Caco-2 (cell line): ENCODE measurements around the gene CAPN11. TPM values are rescaled to one million over a fixed set of nuclear protein-coding genes. Genes with fewer than 3 reads are reported as not detected.

Experiments
- BruUV-seq: library from RNA; stranded (reverse); fragments of 400-500 nt; replicated peaks from 2 replicates; lab custom pipeline; 2021; lab: Mats Ljungman, UMichigan
- CTCF ChIA-PET: fragments of 300-600 bp; sonication (Branson Sonifier 250); formaldehyde crosslinking; loops from one replicate; lab custom pipeline; 2022; ENCODE audit warnings: antibody characterized with exemption; lab: Charles Lee
- POLR2A ChIA-PET: fragments of 300-600 bp; sonication (Branson Sonifier 250); formaldehyde crosslinking; loops from one replicate; lab custom pipeline; 2022; ENCODE audit warnings: antibody characterized with exemption; lab: Charles Lee
- DNase-seq, 2 experiments: peaks; one replicate each; pipeline versions ENCODE4 v3.0.0 to v3.0.0-alpha.2; 2020 to 2022
- H3K27me3 ChIP-seq: replicated peaks from 2 replicates; pipeline ENCODE4 v1.6.0; 2011; ENCODE audit warnings: low read length; ENCODE audit not compliant: control insufficient read depth, insufficient read depth
- H3K36me3 ChIP-seq: 2 replicates; pipeline ENCODE4 v1.5.1; 2011; ENCODE audit warnings: low read length; ENCODE audit not compliant: control insufficient read depth, insufficient read depth
- H3K4me1 ChIP-seq: fragments of 250-450 bp; sonication (Bioruptor Pico); 2 replicates; pipeline ENCODE4 v1.5.1; 2020; ENCODE audit warnings: mild to moderate bottlenecking
- H3K4me3 ChIP-seq: 2 replicates; pipeline ENCODE4 v1.5.1; 2011; ENCODE audit warnings: low read depth, mild to moderate bottlenecking, control low read depth, low read length
- H3K9me3 ChIP-seq: fragments of 250-450 bp; sonication (Bioruptor Pico); 2 replicates; pipeline ENCODE4 v1.5.1; 2020; ENCODE audit warnings: mild to moderate bottlenecking, moderate library complexity
- H3K27ac Mint-ChIP-seq: one replicate; pipeline ENCODE4 v1.8.0; 2022; ENCODE audit warnings: mixed read lengths; ENCODE audit not compliant: unreplicated experiment
- H3K27me3 Mint-ChIP-seq: one replicate; pipeline ENCODE4 v1.8.0; 2022; ENCODE audit warnings: mixed read lengths; ENCODE audit not compliant: insufficient read depth, unreplicated experiment
- H3K36me3 Mint-ChIP-seq: one replicate; pipeline ENCODE4 v1.8.0; 2022; ENCODE audit warnings: mild to moderate bottlenecking, mixed read lengths; ENCODE audit not compliant: insufficient read depth, unreplicated experiment
- H3K4me1 Mint-ChIP-seq: one replicate; pipeline ENCODE4 v1.8.0; 2022; ENCODE audit warnings: low read depth, mixed read lengths; ENCODE audit not compliant: unreplicated experiment
- H3K4me3 Mint-ChIP-seq: one replicate; pipeline ENCODE4 v1.8.0; 2022; ENCODE audit warnings: mild to moderate bottlenecking, moderate library complexity, mixed read lengths; ENCODE audit not compliant: unreplicated experiment
- H3K9me3 Mint-ChIP-seq: one replicate; pipeline ENCODE4 v1.8.0; 2022; ENCODE audit warnings: mixed read lengths; ENCODE audit not compliant: unreplicated experiment
- CTCF ChIP-seq, 2 experiments: fragments of 200-600 bp in 1 of 2; IDR thresholded peaks; 1 replicate in 1 of 2; 2 replicates in 1 of 2; pipeline versions ENCODE4 v1.5.1 to v1.8.0; 2011 to 2022; ENCODE audit warnings: antibody characterized with exemption in 1 of 2, control low read depth in 1 of 2, inconsistent platforms in 1 of 2, low read depth in 1 of 2, low read length in 1 of 2, mild to moderate bottlenecking in 1 of 2, moderate library complexity in 1 of 2; ENCODE audit not compliant: insufficient read depth in 1 of 2, severe bottlenecking in 1 of 2, unreplicated experiment in 1 of 2
- intact Hi-C: fragments of 100-400 bp; cut with micrococcal nuclease; formaldehyde crosslinking; loops from one replicate; pipeline ENCODE4 v1.10.0; 2022; ENCODE audit not compliant: unreplicated experiment
- total RNA-seq: library from RNA; stranded (reverse); gene quantifications from 2 replicates; pipeline ENCODE4 v1.2.3, GENCODE V29; 2022

CAPN11 gene
- total RNA-seq, 1 experiment from 2014 or later: not detected

- Histone ChIP-seq H3K4me3 (no peak overlapping the region), H3K27me3 (no peaks in the 10 kb centered on the region), H3K4me1 (peaks cover 16% of the 10 kb centered on the region), H3K36me3 (no peaks in the 10 kb centered on the region), H3K9me3 (no peaks in the 10 kb centered on the region)
- TF ChIP-seq CTCF (IDR thresholded peaks at IDR 0.05; ENCODE audit: insufficient read depth in 1 of 2, low read depth in 1 of 2, low read length in 1 of 2, severe bottlenecking in 1 of 2, unreplicated experiment in 1 of 2): no peak
- DNase-seq: no peak
- no peaks in the 10 kb centered on the region for H3K27me3 Mint-ChIP-seq
- ChIA-PET CTCF (no interaction called here), POLR2A (no interaction called here)
- no peak overlapping the region for H3K27ac Mint-ChIP-seq
- no peak overlapping the region for H3K4me3 Mint-ChIP-seq
- BruUV-seq: no TSS peak
- intact Hi-C loops: no loop called here
- H3K9me3 Mint-ChIP-seq: no peaks in the 10 kb centered on the region
- H3K36me3 Mint-ChIP-seq: no peaks in the 10 kb centered on the region
- H3K4me1 Mint-ChIP-seq: peaks cover 14% of the 10 kb centered on the region
Observed at GRCh38 chr6:44198684-44199083, 40.1 kb downstream of the CAPN11 start.

GRCh38 chr6:44199883-44200282 lies 41.3 kb downstream of the CAPN11 start:
- no peaks in the 10 kb centered on the region for H3K27me3 Mint-ChIP-seq
- Histone ChIP-seq H3K4me3 (no peak overlapping the region), H3K27me3 (no peaks in the 10 kb centered on the region), H3K9me3 (no peaks in the 10 kb centered on the region), H3K36me3 (no peaks in the 10 kb centered on the region), H3K4me1 (peaks cover 28% of the 10 kb centered on the region)
- DNase-seq: no peak
- no peak for TF ChIP-seq CTCF (IDR thresholded peaks at IDR 0.05; ENCODE audit: insufficient read depth in 1 of 2, low read depth in 1 of 2, low read length in 1 of 2, severe bottlenecking in 1 of 2, unreplicated experiment in 1 of 2)
- intact Hi-C loops: no loop called here
- H3K4me3 Mint-ChIP-seq: no peak overlapping the region
- ChIA-PET POLR2A (no interaction called here), CTCF (no interaction called here)
- peaks cover 25% of the 10 kb centered on the region for H3K4me1 Mint-ChIP-seq
- BruUV-seq: no TSS peak
- H3K9me3 Mint-ChIP-seq: no peaks in the 10 kb centered on the region
- H3K27ac Mint-ChIP-seq: no peak overlapping the region
- no peaks in the 10 kb centered on the region for H3K36me3 Mint-ChIP-seq

- H3K4me3 Mint-ChIP-seq: no peak overlapping the region
- no peaks in the 10 kb centered on the region for H3K27me3 Mint-ChIP-seq
- Histone ChIP-seq H3K36me3 (no peaks in the 10 kb centered on the region), H3K4me1 (peaks cover 30% of the 10 kb centered on the region), H3K9me3 (no peaks in the 10 kb centered on the region), H3K4me3 (no peak overlapping the region), H3K27me3 (no peaks in the 10 kb centered on the region)
- no peaks in the 10 kb centered on the region for H3K36me3 Mint-ChIP-seq
- no peaks in the 10 kb centered on the region for H3K9me3 Mint-ChIP-seq
- DNase-seq: no peak
- peak overlapping the region; percentile 59 for H3K27ac Mint-ChIP-seq
- ChIA-PET CTCF (interaction anchor here (0.8 kb wide), 1 partner anchor 18 kb away, joined by 3 read pairs; no protein-coding TSS in a partner anchor), POLR2A (no interaction called here)
- H3K4me1 Mint-ChIP-seq: peaks cover 25% of the 10 kb centered on the region
- intact Hi-C loops: no loop called here
- BruUV-seq: no TSS peak
- no peak for TF ChIP-seq CTCF (IDR thresholded peaks at IDR 0.05; ENCODE audit: insufficient read depth in 1 of 2, low read depth in 1 of 2, low read length in 1 of 2, severe bottlenecking in 1 of 2, unreplicated experiment in 1 of 2)
Observed at GRCh38 chr6:44201200-44201599, 42.6 kb downstream of the CAPN11 start.
